Activated CD4-positive, alpha-beta T cell treated with anti-CD3 and anti-CD28 coated beads, Interleukin-2, amount 50 U/mL, for 16 hours (primary cell): ENCODE measurements around the gene PFKP.
"Not testable (repeated sequence)": the region's sequence is repeated elsewhere in the genome, so short reads cannot be mapped to it uniquely, and the experiment has no call there.

Experiments
- DNase-seq: peaks from one replicate; pipeline ENCODE4 v3.0.0-alpha.2; 2020

PFKP gene

DNA sequence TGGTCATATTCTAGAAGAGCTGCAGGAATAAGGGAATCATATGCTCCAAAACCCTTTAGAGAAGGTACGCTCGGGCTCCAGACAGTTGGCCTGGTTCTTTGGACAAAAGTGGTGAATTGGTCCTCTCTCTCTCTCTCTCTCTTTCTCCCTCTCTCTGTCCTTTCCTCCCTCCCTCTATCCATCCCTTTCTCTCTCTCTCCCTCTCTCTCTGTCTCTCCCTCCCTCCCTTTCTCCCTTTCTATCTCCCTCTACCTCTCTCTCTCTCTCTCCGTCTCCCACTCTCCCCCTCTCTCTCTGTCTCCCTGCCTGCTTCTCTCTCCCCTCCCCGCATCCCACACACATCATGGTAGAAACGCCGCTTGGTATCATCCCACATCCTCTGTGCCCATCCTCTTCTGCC, 19.8 kb upstream of the PFKP start:
- DNase-seq = no peak

DNA sequence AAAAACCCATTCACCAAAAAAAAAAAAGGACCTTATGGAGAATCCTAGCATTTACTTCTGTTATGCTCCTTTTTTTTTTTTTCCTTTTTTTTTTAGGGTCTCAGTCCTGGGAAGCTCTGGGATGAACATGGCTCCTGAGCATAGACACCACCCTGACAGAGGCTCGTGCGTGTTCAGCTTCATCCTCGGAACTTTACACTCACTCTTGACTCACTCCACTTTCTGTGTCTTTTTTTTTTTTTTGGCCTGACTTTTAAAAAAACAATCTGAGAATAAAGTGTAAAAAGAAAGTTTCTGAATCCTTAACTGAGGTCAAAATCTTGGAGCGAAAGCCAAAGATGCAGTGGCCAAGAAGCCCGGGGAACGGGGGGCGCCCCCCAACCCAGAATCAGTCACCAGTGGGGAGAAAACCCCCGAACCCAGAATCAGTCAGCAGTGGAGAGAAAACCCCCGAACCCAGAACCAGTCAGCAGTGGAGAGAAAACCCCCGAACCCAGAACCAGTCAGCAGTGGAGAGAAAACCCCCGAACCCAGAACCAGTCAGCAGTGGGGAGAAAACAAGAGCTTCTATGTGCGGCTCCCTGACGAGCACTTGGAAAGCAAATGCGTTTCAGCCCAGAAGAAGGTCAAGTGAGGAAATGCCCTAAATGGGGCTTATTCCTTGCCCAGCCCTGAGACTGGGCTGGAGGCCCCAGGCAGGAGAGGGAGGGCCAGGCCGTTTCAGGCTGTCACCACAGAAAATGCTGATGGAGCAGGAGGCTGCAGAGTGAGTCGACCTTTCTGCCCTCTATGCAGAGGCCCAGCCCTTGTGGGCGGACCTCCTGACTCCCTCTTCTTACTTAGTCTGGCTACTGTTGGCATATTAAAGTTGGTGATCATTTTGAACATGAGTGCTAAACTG, 19.0 kb upstream of the PFKP start:
- no peak for DNase-seq

DNA sequence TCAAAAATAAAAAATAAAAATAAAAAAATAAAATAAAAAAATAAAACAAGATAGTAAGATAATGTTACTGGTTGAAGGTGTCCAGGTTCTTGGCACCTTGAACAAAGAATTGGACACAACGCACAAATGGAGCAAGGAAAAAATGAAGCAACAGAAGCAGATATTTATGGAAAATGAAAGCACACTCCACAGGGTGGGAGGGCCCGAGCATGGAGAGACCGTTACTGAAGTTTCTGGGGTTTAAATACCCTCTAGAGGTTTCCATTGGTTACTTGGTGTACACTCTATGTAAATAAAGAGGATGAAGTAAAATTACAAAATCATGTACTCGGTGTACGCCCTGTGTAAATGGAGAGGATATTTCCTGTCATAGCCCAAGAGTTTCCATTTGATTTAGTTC, 15.7 kb upstream of the PFKP start:
- DNase-seq = no peak

DNA sequence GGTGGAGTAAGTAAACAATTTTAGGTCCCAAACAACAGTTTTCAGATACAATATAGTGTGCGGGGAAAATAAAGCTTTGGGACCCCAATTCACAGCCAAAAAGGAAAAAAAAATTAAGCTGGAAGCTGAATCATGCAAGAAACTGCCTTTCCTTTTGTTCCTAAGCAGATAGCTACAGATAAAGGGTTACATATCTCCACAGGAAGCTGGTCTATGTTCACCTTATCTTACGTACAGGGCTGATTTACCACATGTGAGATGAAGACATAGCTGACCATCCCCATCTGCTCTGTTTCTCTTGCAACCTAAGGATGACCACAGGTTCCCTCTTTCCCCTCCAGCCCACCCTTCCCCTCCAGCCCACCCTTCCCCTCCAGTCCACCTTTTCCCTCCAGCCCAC, 14.2 kb upstream of the PFKP start:
- no peak for DNase-seq

DNA sequence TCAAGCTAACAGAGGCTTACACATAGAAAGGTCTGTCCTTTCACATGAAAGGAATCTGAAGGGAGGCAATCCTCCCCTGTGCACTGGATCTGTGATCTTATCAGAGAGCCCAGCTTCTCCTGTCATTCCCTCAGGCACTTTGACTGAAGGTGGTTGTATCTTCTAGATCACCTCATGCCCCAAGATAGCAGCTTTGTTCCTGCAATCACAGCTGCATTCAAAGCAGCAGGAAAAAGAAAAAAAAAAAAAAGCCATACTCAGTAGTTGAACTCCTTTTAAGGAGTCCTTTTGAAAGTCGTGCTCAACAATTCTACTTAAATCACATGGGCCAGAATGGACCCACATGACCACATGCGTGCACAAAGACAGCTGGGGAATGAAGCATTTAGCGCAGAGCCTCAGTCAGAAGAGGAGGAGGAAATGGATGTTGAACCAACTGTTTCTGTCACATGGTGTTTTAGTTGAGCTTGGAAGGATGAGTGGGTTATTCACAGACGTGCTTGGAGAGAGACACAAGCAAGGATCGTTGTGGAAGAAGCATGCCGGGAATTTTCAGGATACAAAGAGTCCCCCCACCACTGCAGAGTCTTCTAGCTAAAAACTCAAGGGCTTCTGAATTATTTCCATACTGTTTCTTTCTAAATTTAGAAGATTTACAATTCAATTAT, 13.0 kb upstream of the PFKP start:
- DNase-seq = no peak

DNA sequence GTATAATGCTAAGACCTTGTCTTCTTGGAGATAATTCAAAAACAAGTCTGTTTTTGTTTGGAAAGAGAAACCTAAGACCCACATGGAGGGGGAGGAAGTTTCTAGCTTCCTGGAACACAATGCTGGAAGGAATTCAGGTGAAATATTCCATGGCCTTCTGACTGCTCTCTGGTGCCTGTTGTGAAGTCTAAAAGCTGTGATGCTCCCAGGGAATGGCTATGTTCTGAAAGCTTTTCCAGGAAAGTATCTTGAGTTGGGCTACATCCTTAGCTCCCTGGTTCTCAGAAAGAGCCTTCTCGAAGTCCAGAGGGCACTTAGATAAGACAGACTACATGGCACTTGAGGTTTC, 12.5 kb upstream of the PFKP start:
- no peak for DNase-seq

DNA sequence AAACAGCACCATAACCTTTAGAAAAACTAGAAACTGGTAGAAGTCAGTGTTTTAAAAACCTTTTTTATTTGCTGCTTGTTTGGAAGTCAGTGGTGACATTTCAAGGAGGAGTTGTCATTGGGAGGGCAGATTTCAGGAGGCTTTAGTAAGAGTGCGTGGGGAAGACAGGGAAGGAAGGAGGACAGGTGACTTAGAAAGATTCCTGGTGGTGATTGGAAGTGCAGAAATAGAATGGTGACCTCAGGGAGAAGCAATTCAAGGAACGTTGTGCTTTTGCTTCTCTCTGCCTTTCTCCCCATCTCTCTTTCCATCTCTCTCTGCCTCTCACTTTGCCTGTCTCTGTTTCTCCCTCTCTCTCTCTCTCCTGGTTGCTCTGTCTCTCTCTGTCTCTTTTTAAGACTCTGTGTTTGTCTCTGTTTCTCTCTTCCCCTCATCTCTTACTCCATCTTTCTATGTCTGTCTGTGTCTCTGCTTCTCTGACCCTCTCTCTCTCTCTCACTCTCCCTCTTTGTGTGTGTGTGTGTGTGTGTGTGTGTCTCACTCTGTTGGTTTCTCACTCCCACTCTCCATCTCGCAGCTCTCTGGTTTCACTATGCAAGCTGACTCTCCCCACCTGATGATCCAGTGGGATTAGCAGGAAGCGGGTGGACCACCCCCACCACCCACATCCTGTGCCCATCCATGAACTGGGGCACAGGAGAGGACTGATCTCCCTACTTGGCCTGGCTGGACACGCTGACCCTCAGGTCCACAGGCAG, 10.9 kb upstream of the PFKP start:
- DNase-seq = no peak

DNA sequence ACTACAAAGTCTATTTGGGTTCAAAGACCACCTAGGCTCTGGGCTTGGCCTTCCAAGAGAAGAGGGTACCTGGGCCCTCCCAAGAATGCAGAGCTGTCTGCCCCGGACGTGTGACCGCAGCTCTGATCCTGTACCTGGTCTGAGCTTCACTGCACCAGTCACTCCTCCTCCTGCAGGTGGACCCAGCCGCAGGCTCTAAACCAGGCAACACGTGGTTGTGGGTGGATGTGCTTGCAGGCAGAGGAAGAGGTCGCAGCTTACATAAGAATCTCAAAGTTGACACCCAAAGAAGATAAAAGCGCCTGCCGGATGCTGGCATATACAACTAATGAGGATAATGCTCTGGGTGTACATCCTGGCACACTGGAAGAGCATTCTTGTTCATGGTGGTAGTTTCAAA, 9.4 kb upstream of the PFKP start:
- no peak for DNase-seq

DNA sequence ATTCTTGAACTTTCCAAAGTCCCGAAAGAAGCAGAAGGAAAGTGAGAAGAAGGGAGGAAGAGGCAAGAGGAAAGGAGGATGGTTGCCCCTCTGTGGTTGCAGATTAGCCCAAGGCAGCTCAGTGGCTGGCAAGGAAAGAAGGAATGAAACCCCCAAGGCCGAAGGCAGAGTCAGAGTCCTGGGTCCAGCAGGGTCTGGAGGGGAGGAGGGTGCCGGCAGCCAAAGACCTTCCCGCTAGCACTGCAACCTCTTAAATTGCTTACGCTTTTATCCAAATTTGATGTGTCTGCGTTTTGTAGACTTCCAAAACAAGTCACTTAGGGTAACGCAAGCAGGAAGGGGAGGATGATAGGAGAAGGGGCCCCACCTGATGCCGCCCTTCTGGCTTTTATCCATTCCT, 7.4 kb upstream of the PFKP start:
- DNase-seq = no peak

DNA sequence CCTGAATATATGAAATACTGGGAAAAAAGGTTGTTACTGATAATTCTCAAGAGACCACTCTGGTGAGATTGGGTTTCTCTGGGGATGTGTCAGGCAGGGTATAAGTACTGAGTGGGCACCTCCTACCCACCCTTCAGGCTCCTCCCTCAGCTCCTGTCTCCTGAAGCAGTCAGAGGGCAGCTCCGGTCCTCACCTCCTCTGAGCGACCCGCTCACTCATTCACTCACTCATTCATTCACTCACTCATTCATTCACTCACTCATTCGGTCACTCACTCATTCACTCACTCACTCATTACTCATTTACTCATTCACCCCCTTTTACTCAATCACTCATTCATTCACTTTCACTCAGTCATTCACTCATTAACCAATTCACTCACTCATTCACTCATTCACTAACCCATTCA, 6.9 kb upstream of the PFKP start:
- no peak for DNase-seq

DNA sequence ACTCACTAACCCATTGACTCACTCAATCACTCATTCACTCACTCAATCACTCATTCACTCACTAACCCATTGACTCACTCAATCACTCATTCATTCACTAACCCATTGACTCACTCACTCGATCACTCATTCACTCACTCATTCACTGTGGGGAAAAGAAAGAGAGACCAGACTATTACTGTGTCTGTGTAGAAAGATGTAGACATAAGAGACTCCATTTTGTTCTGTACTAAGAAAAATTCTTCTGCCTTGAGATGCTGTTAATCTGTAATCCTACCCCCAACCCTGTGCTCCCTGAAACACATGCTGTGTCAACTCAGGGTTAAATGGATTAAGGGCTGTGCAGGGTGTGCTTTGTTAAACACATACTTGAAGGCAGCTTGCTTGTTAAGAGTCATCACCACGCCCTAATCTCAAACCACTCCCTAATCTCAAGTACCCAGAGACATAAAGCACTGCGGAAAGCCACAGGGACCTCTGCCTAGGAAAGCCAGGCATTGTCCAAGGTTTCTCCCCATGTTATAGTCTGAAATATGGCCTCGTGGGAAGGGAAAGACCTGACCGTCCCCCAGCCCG, 5.9 kb upstream of the PFKP start:
- not testable (repeated sequence) for DNase-seq

DNA sequence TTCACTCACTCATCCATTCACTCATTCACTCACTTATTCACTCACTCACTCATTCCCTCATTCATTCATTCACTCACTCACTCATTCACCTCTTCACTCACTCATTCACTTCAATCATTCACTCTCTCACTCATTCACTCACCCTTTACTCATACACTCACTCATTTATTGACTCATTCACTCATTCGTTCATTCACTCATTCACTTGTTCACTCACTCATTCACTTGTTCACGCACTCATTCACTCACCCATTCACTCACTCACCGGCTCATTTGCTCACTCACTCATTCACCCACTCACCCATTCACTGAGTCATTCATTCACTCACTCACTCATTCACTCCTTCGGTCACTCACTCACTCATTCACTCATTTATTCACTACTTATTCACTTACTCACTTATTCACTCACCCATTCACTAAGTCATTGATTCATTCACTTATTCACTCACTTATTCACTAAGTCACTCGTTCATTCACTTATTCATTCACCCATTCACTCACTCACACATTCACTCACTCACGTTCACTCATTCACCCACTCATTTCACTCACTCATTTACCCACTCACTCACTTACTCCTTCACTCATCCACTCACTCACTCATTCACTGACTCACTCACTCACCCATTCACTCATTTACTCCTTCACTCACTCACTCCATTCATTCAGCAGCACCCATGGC, 4.7 kb upstream of the PFKP start:
- no peak for DNase-seq

DNA sequence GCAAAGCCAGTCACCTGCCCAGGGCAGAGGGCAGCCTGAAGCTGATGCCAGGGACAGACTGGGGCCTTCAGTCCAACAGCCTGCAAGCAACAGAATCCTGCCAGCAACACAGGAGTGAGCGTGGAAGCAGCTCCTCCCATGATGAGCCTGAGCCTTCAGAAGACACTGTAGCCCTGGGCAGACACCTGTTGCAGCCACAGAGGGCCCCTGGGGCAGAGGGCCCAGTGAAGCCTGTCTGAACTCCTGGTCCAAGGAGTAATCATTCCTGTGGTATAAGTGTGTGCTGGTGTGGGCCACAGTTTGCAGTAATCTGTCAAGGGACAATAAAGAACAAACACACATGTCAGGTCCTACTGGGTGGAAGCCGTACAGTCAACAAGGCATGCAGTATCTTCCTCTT, 2.9 kb upstream of the PFKP start:
- DNase-seq = no peak

DNA sequence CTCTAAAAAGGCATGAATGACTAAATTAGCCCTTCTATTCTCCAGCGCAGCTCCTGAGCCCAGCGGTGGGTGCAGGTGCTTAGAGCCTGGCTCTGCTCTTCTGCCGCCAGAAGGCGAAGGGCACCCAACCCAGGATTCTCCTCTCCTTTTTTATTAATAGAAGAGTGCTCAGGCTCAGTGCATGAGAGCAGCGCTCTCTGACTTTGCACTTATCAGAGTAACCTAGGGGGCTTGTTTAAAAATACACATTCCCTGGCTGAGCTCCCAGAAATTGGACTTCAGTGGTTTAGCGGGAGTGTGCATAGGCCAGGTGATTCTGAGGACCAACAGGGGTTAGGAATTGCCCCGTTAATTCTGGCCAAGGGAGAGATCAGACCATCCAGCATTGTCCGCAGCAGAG, 1.7 kb upstream of the PFKP start:
- DNase-seq = no peak

DNA sequence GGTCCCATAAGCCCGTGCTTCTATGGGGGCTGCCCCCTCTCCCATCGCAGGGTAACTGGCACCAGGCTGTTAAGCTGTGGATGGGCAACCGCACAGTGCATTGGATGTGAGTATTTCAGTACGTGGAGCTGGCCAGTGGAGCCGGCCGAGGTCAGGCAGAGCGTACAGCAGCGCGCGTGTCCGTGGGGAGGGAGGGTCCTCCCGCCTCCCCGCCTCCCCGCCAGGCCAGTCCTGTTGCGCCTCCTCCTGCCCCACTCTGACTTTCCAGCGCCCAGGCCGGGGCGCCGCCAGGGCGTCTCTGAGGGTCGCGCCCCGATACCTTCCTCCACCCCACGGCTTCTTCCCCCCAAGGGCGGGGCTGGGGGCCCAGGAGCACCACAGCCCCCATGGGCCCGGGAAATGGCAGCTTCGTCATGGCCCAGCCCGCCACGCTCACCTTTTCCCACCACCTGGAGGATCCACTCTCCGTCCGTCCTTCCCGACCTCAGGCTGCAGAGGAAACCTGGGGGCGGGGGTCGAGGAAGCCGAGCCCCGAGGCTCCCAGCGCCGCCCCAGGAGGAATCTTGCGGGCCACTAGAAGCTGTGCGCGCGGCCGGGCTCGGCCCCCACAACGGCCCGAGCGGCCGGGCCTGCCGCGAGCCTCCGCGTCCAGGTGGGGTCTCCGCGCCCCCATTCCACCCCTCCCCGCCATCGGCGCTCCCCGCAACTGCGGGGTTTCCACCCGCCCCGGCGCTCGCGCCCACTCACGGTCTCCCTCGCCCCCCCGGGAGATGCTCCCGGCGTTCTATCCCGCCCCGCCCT, 831 bp upstream of the PFKP start:
- DNase-seq = no peak

DNA sequence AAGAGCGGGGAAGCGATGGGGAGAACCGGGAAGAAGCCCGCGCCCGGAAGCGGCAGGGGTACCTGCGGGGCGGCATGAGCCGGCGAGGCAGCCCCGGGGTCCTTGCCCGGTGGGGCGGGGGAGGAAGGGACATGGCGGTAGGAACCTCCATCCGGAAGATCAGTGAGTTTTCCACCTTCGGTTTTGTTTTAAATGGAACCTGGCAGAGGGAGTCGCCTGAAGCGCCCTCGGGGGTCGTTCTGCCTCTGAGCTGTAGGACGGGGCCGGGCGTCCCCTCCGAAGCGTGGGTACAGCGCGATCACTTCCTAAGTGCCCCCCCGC, 471 bp downstream of the PFKP start:
- peak; percentile 12 for DNase-seq

DNA sequence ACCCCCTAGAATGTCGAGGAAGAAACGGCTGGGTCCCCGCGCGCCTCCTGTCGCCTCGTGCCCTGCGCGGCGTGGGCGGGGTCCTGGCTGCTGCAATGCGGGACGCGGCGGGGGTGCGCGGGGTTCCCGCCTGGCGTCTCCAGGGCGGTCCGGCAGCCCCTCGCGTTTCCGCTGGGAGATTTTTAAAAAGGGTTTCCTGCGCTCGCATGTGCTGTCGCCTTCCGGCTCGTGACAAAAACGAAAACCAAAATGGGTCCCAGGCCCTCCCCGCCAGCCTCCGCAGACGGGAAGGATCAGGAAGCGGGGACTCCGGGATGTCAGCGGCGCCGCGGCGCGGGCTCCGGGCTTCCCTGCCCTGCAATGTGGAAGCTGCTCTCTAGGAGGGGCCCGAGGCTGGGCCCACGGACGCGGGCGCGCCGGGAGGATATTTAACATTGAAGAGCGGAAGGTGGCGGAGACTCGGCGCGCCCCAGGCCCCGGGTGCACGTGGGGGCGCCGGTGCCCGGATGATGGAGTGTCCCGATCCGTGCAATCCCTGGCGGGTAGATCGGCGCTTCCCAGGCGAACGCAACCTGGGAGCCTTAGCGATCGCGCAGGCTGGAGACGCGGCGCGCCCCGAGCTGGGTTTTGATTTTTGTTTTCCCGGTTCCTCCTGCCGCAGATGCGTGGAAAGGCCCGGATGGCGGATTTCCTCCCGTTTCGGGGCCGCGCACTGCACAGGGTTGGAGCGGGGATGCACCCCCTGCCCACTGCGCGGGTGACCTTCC, 1.0 kb downstream of the PFKP start:
- DNase-seq = peak; percentile 82

DNA sequence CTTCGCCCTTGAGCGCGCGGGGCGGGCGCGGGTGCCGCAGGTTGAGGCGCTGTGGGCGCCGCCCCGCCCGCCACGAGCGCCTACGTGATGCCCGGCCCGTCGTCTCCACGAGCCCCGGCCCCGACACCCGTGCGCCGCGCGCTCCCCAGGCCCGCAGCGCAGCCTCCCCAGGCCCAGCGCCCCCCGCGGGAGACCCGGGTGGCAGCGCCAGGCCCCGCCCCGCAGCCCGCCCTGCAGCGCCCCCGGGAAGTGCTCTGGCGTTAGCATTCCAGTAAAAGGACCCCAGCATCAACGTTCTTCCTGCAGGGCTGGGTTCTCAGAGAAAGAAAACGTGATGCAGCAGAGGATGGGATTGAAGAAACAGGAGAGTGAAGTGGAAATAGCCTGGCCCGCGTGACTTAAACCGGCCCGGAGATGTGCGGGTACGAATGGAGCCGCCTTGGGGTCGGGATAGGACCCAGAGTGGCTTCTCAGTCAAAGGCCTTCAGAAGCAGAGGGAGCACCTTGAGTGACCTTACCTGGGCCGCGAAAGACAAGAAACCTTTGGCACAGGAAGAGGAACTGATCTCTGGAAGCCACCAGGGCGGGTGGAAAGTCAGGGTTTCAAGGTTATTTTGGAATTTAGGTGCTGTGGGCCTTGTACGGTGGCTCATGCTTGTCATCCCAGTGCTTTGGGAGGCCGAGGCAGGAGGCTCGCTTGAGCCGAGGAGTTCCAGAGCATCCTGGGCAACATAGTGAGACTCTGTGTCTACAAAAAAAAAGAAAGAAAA, 1.8 kb downstream of the PFKP start:
- peak; percentile 26 for DNase-seq

DNA sequence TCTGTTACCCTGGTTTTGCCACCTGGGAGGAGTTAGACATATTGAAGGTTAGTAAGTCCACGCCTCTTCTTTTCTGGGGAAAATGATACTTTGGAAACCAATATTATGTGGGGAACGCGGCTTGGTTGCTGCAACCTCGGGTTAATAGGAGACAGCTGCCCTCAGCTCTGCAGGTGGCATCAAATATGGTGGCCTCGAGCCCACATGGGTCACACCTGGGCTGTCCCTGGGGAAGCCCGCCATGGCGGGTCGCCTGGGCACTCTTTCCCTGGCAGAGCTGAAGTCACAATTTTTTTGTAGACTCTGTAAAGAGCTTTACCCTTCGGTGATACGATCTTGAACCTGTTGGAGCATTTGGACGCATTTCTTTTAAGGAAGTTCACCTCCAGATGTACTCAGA, 2.5 kb downstream of the PFKP start:
- no peak for DNase-seq

DNA sequence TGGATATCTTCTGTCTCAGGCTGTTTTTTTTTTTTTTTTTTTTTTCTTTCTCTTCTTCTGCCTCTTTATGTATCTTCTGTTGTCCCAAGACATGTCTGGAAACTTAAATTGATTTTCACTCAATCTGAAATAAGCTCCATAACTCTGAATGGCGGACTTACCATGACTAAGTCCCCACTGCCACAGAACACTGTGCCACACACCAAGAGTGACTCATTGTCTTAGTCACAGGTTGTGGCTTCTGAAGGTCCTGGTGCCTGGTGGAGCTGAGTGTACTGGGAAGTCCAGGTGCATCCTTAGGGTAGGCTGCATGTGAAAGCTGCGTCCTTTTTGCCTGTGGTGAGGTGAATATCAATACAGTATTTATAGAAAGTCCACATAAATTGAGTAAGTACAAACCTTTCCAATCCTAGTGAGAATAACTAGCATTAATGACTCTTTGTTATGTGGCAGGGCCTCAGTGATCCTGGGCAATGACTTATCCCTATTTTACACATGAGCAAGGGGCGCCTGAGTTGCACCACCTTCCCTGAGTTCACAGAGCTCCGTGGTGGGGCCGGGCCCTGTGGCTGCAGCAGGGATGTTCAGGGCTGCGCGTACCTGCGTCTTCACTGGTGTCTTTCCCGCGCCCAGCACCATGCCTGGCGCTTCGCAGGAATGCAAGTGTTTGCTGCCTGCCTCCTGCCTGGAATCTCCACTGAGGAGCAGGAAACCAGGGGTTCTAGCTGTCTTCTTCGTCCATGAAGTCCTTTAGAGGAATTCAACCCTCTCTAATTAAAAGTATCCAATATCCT, 4.3 kb downstream of the PFKP start:
- DNase-seq = peak; percentile 79
